GM10266 (cell line): Measurements from ENCODE around the gene KIF20B.

Source experiments
- DNase-seq: peaks from one replicate; pipeline ENCODE4 v3.0.0; 2012; ENCODE audit errors: extremely low spot score
- CTCF ChIP-seq: IDR thresholded peaks from 2 replicates; pipeline ENCODE4 v1.5.1; 2012; ENCODE audit warnings: mild to moderate bottlenecking, low read depth; ENCODE audit not compliant: control insufficient read depth, insufficient read depth; ENCODE audit errors: missing control alignments

KIF20B gene

DNA sequence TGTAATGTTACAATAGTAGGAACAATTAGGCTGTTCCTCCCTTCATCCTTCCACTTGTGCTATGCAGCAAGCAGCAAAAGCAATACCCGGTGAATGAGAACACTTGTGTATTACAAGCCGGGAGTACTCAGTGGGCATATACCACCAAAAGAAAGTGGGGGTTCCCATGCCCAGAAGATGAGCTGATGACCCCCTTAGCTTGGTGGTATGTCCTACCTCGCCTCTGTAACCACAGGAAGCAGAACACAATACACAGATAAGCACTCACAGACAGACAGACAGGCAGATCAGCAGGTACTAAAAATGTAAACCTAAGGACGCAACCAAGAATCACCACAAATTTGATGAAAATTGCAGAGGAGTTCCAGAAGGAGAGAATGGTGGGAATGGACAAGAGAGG, 15.5 kb upstream of the KIF20B start:
- no peak for DNase-seq
- no peak for TF ChIP-seq CTCF

DNA sequence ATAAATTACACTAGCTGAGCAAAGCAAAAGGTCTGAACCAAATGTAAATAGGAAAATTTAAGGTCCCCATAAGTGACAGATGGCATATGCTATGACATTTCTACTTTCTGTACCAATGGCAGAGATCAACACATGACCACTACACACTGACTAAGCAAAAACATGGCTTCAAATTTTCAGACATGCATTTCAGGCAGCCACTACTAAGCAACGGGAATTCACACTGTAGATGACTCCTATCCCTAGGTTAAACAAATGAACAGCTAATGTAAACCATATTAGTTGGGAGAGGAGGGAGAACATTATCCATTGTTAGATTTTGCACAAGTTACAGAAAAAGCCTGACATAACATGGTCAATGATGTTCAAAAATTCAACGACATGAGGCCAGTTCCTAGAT, 11.4 kb upstream of the KIF20B start:
- no peak for DNase-seq
- TF ChIP-seq CTCF = no peak

GRCh38 chr10:89692416-89692815, 9.0 kb upstream of the KIF20B start:
- TF ChIP-seq CTCF = no peak

DNA sequence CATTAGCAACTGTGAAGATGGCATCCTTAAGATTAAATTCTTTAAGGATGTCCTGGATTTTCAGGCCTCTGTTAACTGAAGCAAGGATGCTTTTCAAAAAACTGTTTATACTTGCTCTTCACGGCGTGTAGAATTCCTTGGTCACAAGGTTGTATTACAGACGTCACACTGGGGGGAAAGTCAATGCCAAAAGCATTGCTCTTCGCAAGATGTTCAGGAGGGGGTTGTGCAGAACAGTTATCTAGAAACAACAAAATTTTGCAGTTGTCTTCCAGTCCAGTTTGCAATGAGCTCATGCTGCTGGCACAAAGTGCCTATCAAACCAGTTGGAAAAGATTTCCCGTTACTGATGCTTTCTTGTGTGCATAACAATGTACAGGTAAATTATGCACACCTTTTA, 8.2 kb upstream of the KIF20B start:
- TF ChIP-seq CTCF = no peak
- no peak for DNase-seq

More at GRCh38 chr10:89692416-89692815, 9.0 kb upstream of the KIF20B start:
- no peak for DNase-seq

DNA sequence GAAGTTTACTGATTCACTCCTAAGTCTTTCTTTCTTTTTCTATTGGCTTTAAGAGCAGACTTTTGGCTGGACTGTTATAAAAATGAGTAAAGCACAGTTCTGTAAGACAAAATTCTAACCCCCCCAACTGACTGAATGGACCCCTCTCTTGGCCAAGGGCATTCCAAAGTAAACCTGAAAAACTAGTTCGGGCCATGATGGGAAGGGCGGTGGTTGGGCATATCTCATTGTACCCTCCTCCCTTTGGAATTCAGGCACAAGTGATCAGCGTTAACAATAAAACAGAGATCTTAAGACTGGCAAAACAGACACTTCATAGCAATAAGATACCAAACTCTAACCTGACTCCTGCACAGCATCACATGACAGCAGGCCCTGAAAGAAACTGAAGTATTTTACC, 6.1 kb upstream of the KIF20B start:
- TF ChIP-seq CTCF = no peak
- DNase-seq = no peak

GRCh38 chr10:89697946-89698345, 3.4 kb upstream of the KIF20B start:
- DNase-seq = no peak
- TF ChIP-seq CTCF = no peak

DNA sequence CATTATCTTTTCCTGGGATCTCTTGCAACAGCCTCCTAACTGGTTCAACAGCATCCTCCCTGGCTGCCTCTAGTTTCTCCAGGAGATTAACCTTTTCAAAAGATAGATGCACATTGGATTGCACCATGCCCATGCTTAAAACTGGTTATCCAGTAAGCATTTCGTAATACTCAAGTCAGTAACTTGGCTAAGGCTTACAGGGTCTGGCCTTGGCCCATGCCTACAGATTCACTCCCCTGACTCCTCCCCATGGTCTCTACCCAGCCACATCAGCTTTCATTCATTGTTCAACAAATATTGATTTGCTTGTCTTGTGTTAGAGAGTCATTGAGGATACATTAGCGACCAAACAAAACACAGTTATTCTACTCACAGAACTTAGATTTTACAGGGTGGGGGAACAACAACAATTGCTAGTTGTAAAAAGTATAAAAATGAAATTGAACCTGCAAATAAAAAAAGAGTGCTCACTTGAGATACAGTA, 1.8 kb upstream of the KIF20B start:
- DNase-seq = no peak
- no peak for TF ChIP-seq CTCF
